Erythroblast (primary cell): ENCODE results near the gene TTLL8.

ENCODE experiments used
- DNase-seq, 2 experiments: peaks; one replicate each; lab custom pipeline; 2025; lab: John Stamatoyannopoulos, UW
- GATA1 ChIP-seq: IDR thresholded peaks from 2 replicates; pipeline ENCODE4 v1.6.1; 2011; ENCODE audit warnings: low read depth, mild to moderate bottlenecking, control low read depth, low read length, moderate library complexity
- POLR2A ChIP-seq: IDR thresholded peaks from 2 replicates; pipeline ENCODE4 v1.6.1; 2011; ENCODE audit warnings: mild to moderate bottlenecking, low read length

TTLL8 gene

GRCh38 chr22:49969751-49970527, 88.2 kb downstream of the TTLL8 start:
- TF ChIP-seq POLR2A, result no peak
- TF ChIP-seq GATA1, result no peak
- no peak for DNase-seq

GRCh38 chr22:49968831-49969661, 89.1 kb downstream of the TTLL8 start:
- TF ChIP-seq POLR2A (no peak), GATA1 (no peak)
- no peak for DNase-seq
